H1 (cell line): ENCODE results near the gene DLG5. TPM values are rescaled to one million over a fixed set of nuclear protein-coding genes. Genes with fewer than 3 reads are reported as not detected.

ENCODE experiments used
- CHD7 ChIP-seq: fragments of 300-600 bp; sonication (generic); IDR thresholded peaks from 2 replicates; pipeline ENCODE4 v1.7.1; 2012; ENCODE audit warnings: low read length, moderate library complexity, mild to moderate bottlenecking, inconsistent platforms; ENCODE audit not compliant: insufficient replicate concordance
- RBBP5 ChIP-seq: IDR thresholded peaks from 2 replicates; pipeline ENCODE4 v1.7.1; 2012; ENCODE audit warnings: low read depth, mild to moderate bottlenecking, inconsistent platforms, low read length, moderate library complexity, borderline replicate concordance
- SUZ12 ChIP-seq: fragments of 200-600 bp; sonication (generic); IDR thresholded peaks from 2 replicates; pipeline ENCODE4 v1.6.1; 2012; ENCODE audit warnings: mild to moderate bottlenecking, inconsistent platforms, low read length, moderate library complexity, mixed read lengths
- ZNF274 ChIP-seq: IDR thresholded peaks from 2 replicates; pipeline ENCODE4 v1.7.0; 2012; ENCODE audit warnings: low read length, borderline replicate concordance; ENCODE audit errors: extremely low read depth
- polyA plus RNA-seq, 7 experiments: library from polyadenylated mRNA; depleted of rRNA in 3 of 7; stranded (reverse) in 5 of 7; unstranded in 2 of 7; fragments of >200 nt in 5 of 7; fragments of 200-250 nt in 2 of 7; gene quantifications; 1 replicate in 5 of 7; 2 replicates in 1 of 7; 4 replicates in 1 of 7; pipeline versions ENCODE4 v1.2.1 to v1.2.3, GENCODE V29; 2011 to 2013; ENCODE audit warnings: missing spikeins in 2 of 7, mixed read lengths in 2 of 7
- total RNA-seq: library from RNA; stranded (reverse); fragmentation: NEBNext Ultra II Directional; extraction: Animal tissue kit (Norgen Biotek cat#: 25700); gene quantifications from 2 replicates; pipeline ENCODE4 v1.2.1, GENCODE V29; 2021
- TF ChIP-seq, protein P1 (sequence below), 3 experiments: IDR thresholded peaks; 1 replicate in 2 of 3; 2 replicates in 1 of 3; pipeline versions ENCODE4 v1.5.1 to v1.6.1; 2011; ENCODE audit warnings: low read length in 3 of 3, mild to moderate bottlenecking in 3 of 3, inconsistent platforms in 2 of 3, low read depth in 1 of 3, moderate library complexity in 1 of 3; ENCODE audit not compliant: insufficient read depth in 1 of 3; ENCODE audit errors: control extremely low read depth in 1 of 3

DLG5 gene
- total and polyA plus RNA-seq, 2 of the 8 experiments (the other 6 are each of a cell fraction or from before 2014, with no cell fraction given): 15.6 to 71.4 TPM

DNA sequence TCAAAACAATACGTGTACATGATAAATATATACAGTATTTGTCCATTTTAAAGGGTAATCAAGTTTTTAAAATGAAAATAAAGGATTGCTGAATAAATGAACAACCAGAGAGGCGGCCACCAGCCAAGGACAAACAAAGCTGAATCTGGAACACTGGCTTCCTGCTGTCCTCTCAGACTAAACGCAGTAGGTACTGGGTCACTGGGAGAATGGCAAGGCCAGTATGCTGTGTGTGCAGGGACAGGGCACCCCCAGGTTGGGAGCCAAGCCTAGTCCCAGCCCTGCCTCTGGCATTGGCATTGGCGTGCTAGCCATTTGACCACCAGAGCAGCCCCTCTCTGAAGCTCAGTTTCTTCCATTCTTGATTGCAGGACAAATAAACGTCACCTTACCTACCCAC lies 33.8 kb downstream of the DLG5 start (continued):
- TF ChIP-seq CHD7: no peak
- no peak for TF ChIP-seq ZNF274
- TF ChIP-seq, protein P1, sequence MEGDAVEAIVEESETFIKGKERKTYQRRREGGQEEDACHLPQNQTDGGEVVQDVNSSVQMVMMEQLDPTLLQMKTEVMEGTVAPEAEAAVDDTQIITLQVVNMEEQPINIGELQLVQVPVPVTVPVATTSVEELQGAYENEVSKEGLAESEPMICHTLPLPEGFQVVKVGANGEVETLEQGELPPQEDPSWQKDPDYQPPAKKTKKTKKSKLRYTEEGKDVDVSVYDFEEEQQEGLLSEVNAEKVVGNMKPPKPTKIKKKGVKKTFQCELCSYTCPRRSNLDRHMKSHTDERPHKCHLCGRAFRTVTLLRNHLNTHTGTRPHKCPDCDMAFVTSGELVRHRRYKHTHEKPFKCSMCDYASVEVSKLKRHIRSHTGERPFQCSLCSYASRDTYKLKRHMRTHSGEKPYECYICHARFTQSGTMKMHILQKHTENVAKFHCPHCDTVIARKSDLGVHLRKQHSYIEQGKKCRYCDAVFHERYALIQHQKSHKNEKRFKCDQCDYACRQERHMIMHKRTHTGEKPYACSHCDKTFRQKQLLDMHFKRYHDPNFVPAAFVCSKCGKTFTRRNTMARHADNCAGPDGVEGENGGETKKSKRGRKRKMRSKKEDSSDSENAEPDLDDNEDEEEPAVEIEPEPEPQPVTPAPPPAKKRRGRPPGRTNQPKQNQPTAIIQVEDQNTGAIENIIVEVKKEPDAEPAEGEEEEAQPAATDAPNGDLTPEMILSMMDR (IDR thresholded peaks at IDR 0.05; ENCODE audit: control extremely low read depth in 1 of 3, insufficient read depth in 1 of 3, low read depth in 1 of 3, low read length in 3 of 3): no peak
- no peak for TF ChIP-seq RBBP5
- TF ChIP-seq SUZ12: no peak
